ENCODE measurements around the gene CXCL14.

Gene CXCL14

GRCh38 chr5:135574493-135574892 is 4.3 kb downstream of the CXCL14 start:
- TF ChIP-seq CTCF (IDR thresholded peaks at IDR 0.05; ENCODE audit: extremely low read depth, missing control alignments), result no peak
- DNase-seq (ENCODE audit: low spot score), result no peak

- DNase-seq (ENCODE audit: low spot score), result no peak
- no peak for TF ChIP-seq CTCF (IDR thresholded peaks at IDR 0.05; ENCODE audit: extremely low read depth, missing control alignments)
Measured at GRCh38 chr5:135571902-135572301, 6.9 kb downstream of the CXCL14 start.

GRCh38 chr5:135571066-135571609 is 7.7 kb downstream of the CXCL14 start:
- no peak for DNase-seq (ENCODE audit: low spot score)
- TF ChIP-seq CTCF (IDR thresholded peaks at IDR 0.05; ENCODE audit: extremely low read depth, missing control alignments), result no peak

- TF ChIP-seq CTCF (IDR thresholded peaks at IDR 0.05; ENCODE audit: extremely low read depth, missing control alignments), result no peak
Measured at GRCh38 chr5:135570453-135570764, 8.4 kb downstream of the CXCL14 start.

GRCh38 chr5:135569755-135570452 is 8.9 kb downstream of the CXCL14 start:
- TF ChIP-seq CTCF (IDR thresholded peaks at IDR 0.05; ENCODE audit: extremely low read depth, missing control alignments), result peak; percentile 16
- no peak for DNase-seq (ENCODE audit: low spot score)

More at GRCh38 chr5:135570453-135570764, 8.4 kb downstream of the CXCL14 start:
- DNase-seq (ENCODE audit: low spot score), result no peak

- TF ChIP-seq CTCF (IDR thresholded peaks at IDR 0.05; ENCODE audit: extremely low read depth, missing control alignments), result no peak
- DNase-seq (ENCODE audit: low spot score), result no peak
Measured at GRCh38 chr5:135568923-135569360, 9.8 kb downstream of the CXCL14 start.

GRCh38 chr5:135568246-135568645 is 10.5 kb downstream of the CXCL14 start:
- DNase-seq (ENCODE audit: low spot score), result no peak
- no peak for TF ChIP-seq CTCF (IDR thresholded peaks at IDR 0.05; ENCODE audit: extremely low read depth, missing control alignments)

Data from GM20000 (cell line).